Stomach (tissue), 9 donors: ENCODE data around the gene RCL1. TPM values are rescaled to one million over a fixed set of nuclear protein-coding genes. Genes with fewer than 3 reads are reported as not detected.

ENCODE experiments used
- DNase-seq, 2 donors: peaks; one replicate each; pipeline versions ENCODE4 v3.0.0 to v3.0.0-alpha.2; 2013 to 2019
- H3K27ac ChIP-seq, 5 donors: fragments of 200-600 bp in 4 of 5; sonication (generic) in 4 of 5; one replicate each; pipeline ENCODE4 v1.5.1; 2013 to 2019; ENCODE audit warnings: mild to moderate bottlenecking in 1 of 5, moderate library complexity in 1 of 5
- H3K27me3 ChIP-seq, 3 donors: fragments of 200-600 bp; sonication (generic); one replicate each; pipeline ENCODE4 v1.5.1; 2017 to 2019; ENCODE audit warnings: mixed run types in 1 of 3
- H3K36me3 ChIP-seq, 4 donors: fragments of 200-600 bp; sonication (generic); 1 replicate in 3 of 4; 2 replicates in 1 of 4; pipeline ENCODE4 v1.5.1; 2016 to 2019
- H3K4me1 ChIP-seq, 4 donors: fragments of 200-600 bp; sonication (generic); one replicate each; pipeline ENCODE4 v1.5.1; 2016 to 2019
- H3K4me3 ChIP-seq, 4 donors: fragments of 200-600 bp; sonication (generic) in 3 of 4; one replicate each; pipeline ENCODE4 v1.5.1; 2016 to 2019; ENCODE audit warnings: mild to moderate bottlenecking in 1 of 4
- H3K9me3 ChIP-seq, 4 donors: fragments of 200-600 bp; sonication (generic); one replicate each; pipeline ENCODE4 v1.5.1; 2016 to 2019
- CTCF ChIP-seq, 7 experiments: fragments of 450-650 bp in 4 of 7; fragments of 200-600 bp in 3 of 7; sonication (generic) in 3 of 7; IDR thresholded peaks; one replicate each; pipeline ENCODE4 v1.5.1; 2016 to 2019; ENCODE audit warnings: antibody characterized with exemption in 7 of 7, control low read depth in 2 of 7, mild to moderate bottlenecking in 1 of 7
- EP300 ChIP-seq: sonication (generic); formaldehyde crosslinking; IDR thresholded peaks from one replicate; pipeline ENCODE4 v1.6.1; 2017; ENCODE audit warnings: antibody characterized with exemption
- POLR2A ChIP-seq, 4 donors: fragments of 450-650 bp; IDR thresholded peaks; one replicate each; pipeline ENCODE4 v1.6.1; 2016; ENCODE audit warnings: antibody characterized with exemption in 4 of 4, control low read depth in 2 of 4, mild to moderate bottlenecking in 1 of 4, moderate library complexity in 1 of 4
- POLR2AphosphoS5 ChIP-seq, 3 donors: sonication (generic); formaldehyde crosslinking; IDR thresholded peaks; one replicate each; pipeline ENCODE4 v1.6.1; 2016; ENCODE audit warnings: antibody characterized with exemption in 3 of 3
- WGBS, 5 donors: extraction: QIAGEN DNeasy Blood & Tissue Kit in 3 of 5; methylation state at CpG; one replicate each; pipeline versions ENCODE4 v1.1.5 to v1.1.7; 2013 to 2018; 5-methylcytosine and 5-hydroxymethylcytosine counted together
- intact Hi-C: fragments of 100-400 bp; cut with DNase I; formaldehyde crosslinking; loops from one replicate; pipeline ENCODE4 v1.15.1; 2023; ENCODE audit warnings: low total_unique reads
- polyA plus RNA-seq, 3 donors: library from polyadenylated mRNA; stranded (reverse); fragments of 200-250 nt; gene quantifications; one replicate each; pipeline ENCODE4 v1.2.3, GENCODE V29; 2013
- total RNA-seq, 5 donors: library from RNA; depleted of rRNA; stranded (reverse); fragments of >200 nt; gene quantifications; one replicate each; pipeline versions ENCODE4 v1.1.0 to v1.2.3, GENCODE V29; 2014 to 2016
- donor health status: healthy with polysubstance abuse.
- donor health status: Bipolar disorder and iron deficiency.
- donor health status: healthy.

RCL1 gene
- total and polyA plus RNA-seq, 8 donors: 11.7 to 38.7 (median 14.5) TPM

- no peaks in the 10 kb centered on the region for H3K27me3 ChIP-seq
- no peaks in the 10 kb centered on the region for H3K4me1 ChIP-seq
- TF ChIP-seq CTCF (IDR thresholded peaks at IDR 0.05): no peak
- TF ChIP-seq EP300: no peak
- TF ChIP-seq POLR2AphosphoS5 (IDR thresholded peaks at IDR 0.05): no peak
- TF ChIP-seq POLR2A (IDR thresholded peaks at IDR 0.05): no peak
- no peak overlapping the region for H3K27ac ChIP-seq
- no peak for DNase-seq
- H3K9me3 ChIP-seq: no peaks in the 10 kb centered on the region
- no peak overlapping the region for H3K4me3 ChIP-seq
- intact Hi-C loops: no loop called here
- WGBS, 5 donors: 96 to 99% (median 98%) methylated on average over 2 of the region's 2 CpGs
- H3K36me3 ChIP-seq: peaks cover 11 to 69% (median 56%) of the 10 kb centered on the region in 4 donors
These were observed 49.5 kb downstream of the RCL1 start for GRCh38 chr9:4842213-4842612.

- TF ChIP-seq EP300 (no peak), CTCF (IDR thresholded peaks at IDR 0.05) (no peak), POLR2AphosphoS5 (IDR thresholded peaks at IDR 0.05) (no peak), POLR2A (IDR thresholded peaks at IDR 0.05) (no peak)
- Histone ChIP-seq H3K9me3 (no peaks in the 10 kb centered on the region), H3K4me1 (no peaks in the 10 kb centered on the region), H3K27ac (no peak overlapping the region), H3K27me3 (no peaks in the 10 kb centered on the region), H3K4me3 (no peak overlapping the region), H3K36me3 (peaks cover 11 to 74% (median 58%) of the 10 kb centered on the region in 4 donors)
- 89 to 97% (median 93%) methylated on average over 4 of the region's 4 CpGs for WGBS, 5 donors
- DNase-seq: no peak
- intact Hi-C loops: no loop called here
These were observed 50.0 kb downstream of the RCL1 start for GRCh38 chr9:4842734-4843133.

GRCh38 chr9:4844056-4844838, 51.5 kb downstream of the RCL1 start:
- Histone ChIP-seq H3K36me3 (peaks cover 11 to 84% (median 65%) of the 10 kb centered on the region in 4 donors), H3K27ac (no peak overlapping the region), H3K9me3 (no peaks in the 10 kb centered on the region), H3K27me3 (no peaks in the 10 kb centered on the region), H3K4me3 (no peak overlapping the region), H3K4me1 (no peaks in the 10 kb centered on the region)
- WGBS, 5 donors: 81 to 90% (median 86%) methylated on average over 9 of the region's 9 CpGs
- intact Hi-C loops: no loop called here
- TF ChIP-seq EP300 (no peak), POLR2A (IDR thresholded peaks at IDR 0.05) (no peak), CTCF (IDR thresholded peaks at IDR 0.05) (no peak), POLR2AphosphoS5 (IDR thresholded peaks at IDR 0.05) (no peak)
- no peak for DNase-seq

- Histone ChIP-seq H3K4me1 (no peaks in the 10 kb centered on the region), H3K4me3 (no peak overlapping the region), H3K9me3 (no peaks in the 10 kb centered on the region), H3K27me3 (no peaks in the 10 kb centered on the region), H3K27ac (no peak overlapping the region), H3K36me3 (peaks cover 4 to 94% (median 80%) of the 10 kb centered on the region in 4 donors)
- no peak for DNase-seq
- intact Hi-C loops: no loop called here
- TF ChIP-seq POLR2AphosphoS5 (IDR thresholded peaks at IDR 0.05) (no peak), POLR2A (IDR thresholded peaks at IDR 0.05) (no peak), EP300 (no peak), CTCF (IDR thresholded peaks at IDR 0.05) (no peak)
- 70 to 77% (median 74%) methylated on average over 5 of the region's 5 CpGs for WGBS, 5 donors
These were observed 56.6 kb downstream of the RCL1 start for GRCh38 chr9:4849369-4849768.
